Measurements from ENCODE around the gene PHF3. TPM values are rescaled to one million over a fixed set of nuclear protein-coding genes. Genes with fewer than 3 reads are reported as not detected.

The PHF3 gene
- total RNA-seq, 1 donor from 2014 or later = 69.0 TPM

GRCh38 chr6:63649847-63650265, 14.3 kb downstream of the PHF3 start:
- DNase-seq = no peak

DNA sequence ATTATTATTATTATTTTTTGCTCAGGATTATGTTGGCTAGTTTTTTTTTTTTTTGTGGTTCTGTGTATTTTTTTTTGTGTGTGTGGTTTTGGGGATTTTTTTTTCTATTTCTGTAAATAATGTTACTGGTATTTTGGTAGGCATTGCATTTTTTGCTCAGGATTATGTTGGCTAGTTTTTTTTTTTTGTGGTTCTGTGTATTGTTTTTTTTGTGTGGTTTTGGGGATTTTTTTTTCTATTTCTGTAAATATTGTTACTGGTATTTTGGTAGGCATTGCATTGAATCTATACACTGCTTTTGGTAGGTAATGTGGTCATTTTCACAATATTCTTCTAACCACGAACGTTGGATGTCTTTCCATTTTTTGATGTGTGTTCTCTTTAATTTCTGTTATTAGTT, 17.4 kb downstream of the PHF3 start:
- no peak for DNase-seq

DNA sequence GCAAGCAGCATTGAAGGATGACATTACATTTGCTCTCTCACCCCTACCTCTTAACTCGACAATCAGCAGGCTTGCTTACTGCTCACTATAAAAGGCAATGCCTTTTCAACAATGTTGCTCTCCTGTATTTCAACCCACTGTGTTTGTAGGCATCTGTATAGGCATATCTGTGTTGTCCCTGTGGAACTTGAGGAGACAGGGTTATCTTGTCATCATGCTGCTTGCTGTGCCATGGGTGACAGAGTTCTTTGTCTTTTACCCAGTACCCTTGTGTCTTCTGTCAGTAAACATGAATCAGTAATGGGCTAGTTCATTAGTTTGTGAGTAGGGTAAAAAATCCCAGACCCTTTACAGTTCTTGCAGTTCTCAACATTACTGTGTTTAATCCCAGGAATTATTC, 25.2 kb downstream of the PHF3 start:
- DNase-seq = no peak

DNA sequence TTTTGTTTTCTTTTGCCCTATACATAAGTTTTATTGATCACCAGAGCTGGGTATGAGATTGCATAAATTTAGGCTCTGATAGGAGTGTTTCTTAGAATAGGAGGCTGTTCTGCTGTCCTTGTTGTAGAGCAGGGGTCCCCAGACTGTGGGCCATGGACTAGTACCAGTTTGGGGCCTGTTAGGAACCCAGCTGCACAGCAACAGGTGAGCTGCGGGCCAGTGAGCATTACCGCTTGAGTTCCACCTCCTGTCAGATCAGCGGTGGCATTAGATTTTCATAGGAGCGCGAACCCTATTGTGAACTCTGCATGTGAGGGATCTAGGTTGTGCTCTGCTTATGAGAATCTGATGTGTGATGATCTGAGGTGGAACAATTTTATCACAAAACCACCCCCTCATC, 26.2 kb downstream of the PHF3 start:
- no peak for DNase-seq

DNA sequence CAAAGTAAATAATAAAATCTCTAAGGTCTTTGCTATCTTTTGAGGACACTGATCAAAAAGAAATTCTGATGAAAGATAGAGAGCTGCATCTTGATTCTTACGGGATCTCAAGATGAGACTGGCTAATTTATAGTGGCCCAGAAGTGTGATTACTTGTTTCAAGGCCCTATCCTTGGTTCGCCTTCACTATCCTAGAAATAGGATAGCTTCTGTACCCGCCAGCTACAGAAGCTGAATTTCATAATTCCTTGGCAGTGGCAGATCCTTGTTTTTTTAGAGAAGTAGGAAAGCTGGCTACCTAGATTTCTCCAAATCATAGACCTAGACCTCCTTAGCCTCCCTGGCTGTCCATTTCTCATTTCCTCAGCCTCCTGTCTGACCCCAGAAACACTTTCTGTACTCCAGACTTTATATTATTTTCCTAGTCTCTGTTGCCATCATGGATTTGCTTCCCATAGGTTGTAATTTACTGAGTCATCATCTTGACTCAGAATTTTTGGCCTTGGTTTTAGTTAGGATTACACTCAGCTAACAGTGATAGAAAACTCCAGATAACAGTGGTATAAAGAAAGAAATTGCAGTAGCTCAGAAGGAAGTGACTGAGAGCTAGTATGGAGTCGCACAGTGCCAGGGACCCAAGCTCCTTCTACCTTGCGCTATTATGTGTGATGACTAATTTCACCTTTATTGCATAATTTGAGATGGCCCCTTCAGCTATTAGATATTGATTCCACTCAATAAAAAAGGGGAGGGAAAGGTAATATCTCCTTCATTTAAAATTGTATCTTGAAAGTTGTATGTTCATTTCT, 27.7 kb downstream of the PHF3 start:
- no peak for DNase-seq

DNA sequence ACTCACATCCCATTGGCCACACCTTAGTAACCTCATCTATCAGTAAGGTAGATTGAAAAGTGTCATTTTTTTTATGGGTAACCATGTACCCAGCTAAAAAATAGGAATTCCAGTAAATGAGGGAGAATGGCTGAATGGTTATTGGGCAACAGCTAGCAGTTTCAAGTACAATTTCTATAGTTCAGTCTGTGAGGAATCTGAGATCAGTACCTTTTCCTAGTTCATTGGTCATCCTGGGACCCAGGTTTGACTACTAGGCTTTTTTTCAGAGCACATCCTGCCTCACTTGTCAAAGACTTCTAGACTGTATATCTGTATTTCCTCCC, 28.3 kb downstream of the PHF3 start:
- no peak for DNase-seq

DNA sequence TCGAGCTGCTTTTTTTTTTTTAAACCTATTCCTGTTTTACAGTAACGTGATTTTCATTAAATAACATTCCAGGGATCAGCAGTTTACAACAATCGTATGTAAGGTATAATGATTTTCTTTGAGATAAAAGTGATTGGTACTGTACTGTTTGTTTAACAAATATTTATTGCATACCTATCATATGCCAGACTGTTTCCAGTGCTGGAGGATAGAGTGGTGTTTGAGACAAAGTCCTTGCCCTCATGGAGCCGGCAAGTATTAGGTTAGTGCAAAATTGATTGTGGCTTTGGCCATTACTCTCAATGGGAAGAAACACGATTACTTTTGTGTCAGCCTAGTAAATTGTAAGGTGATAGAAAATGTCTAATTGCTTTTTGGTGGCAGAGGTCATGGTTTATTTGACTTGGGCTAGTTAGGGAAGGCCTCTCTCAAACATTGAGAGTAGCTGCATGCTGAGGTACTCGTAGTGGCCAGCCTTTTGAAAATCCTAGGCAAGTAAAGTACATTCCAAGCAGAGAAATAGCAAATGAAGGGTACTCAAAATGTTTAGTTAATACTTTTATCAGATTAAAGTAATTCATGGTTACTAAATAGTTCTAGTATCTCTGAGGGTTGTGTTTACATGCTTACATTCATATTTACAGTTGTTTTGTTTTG, 35.6 kb downstream of the PHF3 start:
- DNase-seq = no peak

GRCh38 chr6:63672582-63673129, 37.1 kb downstream of the PHF3 start:
- no peak for DNase-seq

DNA sequence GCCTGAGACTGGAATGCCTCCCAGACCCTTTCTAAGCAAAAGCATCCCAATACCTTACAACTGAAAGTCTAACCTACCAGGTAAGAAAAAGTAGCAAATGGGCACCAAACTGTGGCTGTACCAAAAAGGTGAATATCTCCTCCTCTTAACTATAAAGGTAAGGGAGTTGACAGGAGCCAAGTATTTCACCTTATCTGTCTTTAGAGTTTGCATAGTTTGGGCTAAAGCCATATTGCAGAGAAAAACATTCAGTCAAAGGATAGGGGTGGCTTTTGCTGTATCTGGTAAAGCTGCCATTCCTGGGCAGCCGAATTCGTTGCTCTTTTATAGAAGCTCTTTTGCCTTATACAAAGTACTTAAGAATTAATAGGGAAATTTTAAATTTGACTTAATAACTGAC, 38.1 kb downstream of the PHF3 start:
- no peak for DNase-seq

- no peak for DNase-seq
Observed at GRCh38 chr6:63674635-63675034, 39.0 kb downstream of the PHF3 start.

- DNase-seq = no peak
Observed at GRCh38 chr6:63675138-63675537, 39.5 kb downstream of the PHF3 start.

GRCh38 chr6:63676412-63677114, 41.0 kb downstream of the PHF3 start:
- DNase-seq = no peak

- DNase-seq = no peak
Observed at GRCh38 chr6:63677282-63677681, 41.7 kb downstream of the PHF3 start.

- DNase-seq = no peak
Observed at GRCh38 chr6:63683071-63683603, 47.5 kb downstream of the PHF3 start.

GRCh38 chr6:63685446-63686379, 50.1 kb downstream of the PHF3 start:
- DNase-seq = no peak

DNA sequence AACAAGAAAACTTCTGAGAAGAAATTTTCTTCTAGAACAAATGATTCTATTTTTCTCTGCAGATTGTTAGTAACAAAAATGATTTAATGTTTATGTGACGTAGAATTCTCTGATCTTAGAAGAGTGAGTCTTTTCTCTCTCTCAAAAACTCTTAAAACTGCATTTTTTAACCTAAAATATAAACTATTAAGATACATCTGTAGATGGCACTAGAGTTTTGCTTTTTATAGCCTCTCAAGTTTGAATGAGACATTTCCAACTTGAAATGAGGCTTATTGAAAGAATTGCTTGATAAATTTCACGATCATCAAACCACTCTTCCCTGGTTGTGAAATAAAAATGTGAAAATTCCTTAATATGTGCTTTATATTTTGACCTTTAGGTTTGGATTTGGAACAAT, 53.8 kb downstream of the PHF3 start:
- DNase-seq = no peak

GRCh38 chr6:63690221-63690620, 54.6 kb downstream of the PHF3 start:
- DNase-seq = no peak

- DNase-seq = no peak
Observed at GRCh38 chr6:63705707-63706106, 70.1 kb downstream of the PHF3 start.

DNA sequence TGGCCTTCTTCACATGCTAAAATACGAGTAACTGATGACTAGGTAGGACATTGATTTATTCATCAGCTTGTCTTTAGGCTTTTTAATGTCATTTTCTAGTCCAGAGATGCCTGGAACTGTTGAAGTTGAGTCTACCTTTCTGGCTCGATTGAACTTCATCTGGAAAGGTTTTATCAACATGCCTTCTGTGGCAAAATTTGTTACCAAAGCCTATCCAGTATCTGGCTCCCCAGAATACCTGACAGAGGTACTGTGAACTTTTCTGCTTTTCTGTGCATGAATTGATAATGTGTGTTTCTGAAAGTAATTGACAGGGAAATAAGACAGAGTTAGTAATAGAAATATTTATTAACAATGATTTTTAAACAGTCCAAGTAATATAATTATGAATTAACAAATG, 71.0 kb downstream of the PHF3 start:
- no peak for DNase-seq

DNA sequence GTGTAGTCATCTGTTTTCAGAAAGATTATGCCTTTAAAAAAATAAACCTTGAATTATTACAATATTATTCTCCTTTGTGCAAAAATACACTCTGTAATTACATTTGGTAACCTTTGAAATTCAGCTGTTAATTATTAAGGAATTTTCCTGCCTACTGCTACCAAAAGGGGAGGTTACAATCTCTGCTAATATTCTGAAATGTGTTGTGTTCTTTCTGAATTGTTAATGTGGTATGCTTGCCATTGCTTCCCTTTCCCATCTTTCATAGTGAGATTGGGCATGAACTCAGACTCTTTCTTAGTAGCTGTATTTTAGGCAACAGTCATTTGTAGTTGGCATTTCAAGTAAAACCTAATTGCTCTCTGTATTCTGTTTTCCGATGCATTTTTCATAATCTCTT, 73.0 kb downstream of the PHF3 start:
- DNase-seq = no peak

DNA sequence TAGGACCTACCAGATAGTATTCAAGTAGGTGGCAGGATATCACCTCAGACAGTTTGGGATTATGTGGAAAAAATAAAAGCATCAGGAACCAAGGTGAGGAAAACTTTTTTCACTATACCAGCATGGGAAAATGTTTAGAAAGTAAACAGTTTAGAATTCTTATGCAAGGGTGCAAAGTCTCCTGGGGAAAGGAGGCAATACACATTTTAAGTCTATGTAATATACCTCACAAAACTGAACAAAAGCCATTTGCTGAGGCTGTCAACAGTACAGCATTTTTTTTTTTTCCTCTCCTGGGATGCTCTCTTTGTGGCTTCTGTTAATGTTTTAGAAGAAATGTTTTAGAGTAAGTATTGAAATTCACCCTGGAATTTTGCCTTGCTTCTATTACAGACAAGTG, 73.5 kb downstream of the PHF3 start:
- DNase-seq = no peak

DNA sequence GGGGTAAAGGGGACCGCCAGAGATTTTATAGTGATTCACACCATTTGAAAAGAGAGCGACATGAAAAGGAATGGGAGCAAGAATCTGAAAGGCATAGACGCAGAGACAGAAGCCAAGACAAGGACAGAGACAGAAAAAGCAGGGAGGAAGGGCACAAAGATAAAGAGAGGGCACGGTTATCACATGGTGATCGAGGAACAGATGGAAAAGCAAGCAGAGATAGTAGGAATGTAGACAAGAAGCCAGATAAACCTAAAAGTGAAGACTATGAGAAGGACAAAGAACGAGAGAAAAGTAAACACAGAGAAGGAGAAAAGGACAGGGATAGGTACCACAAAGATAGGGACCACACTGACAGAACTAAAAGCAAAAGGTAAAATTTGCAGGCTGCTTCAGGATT, 77.7 kb downstream of the PHF3 start:
- DNase-seq = no peak

All from skin of body (tissue), 2 donors.